ENCODE results near the gene NPHP4. TPM values are rescaled to one million over a fixed set of nuclear protein-coding genes. Genes with fewer than 3 reads are reported as not detected.

NPHP4 gene
- total RNA-seq, 2 experiments from 2014 or later = 13.4 to 24.2 TPM

DNA sequence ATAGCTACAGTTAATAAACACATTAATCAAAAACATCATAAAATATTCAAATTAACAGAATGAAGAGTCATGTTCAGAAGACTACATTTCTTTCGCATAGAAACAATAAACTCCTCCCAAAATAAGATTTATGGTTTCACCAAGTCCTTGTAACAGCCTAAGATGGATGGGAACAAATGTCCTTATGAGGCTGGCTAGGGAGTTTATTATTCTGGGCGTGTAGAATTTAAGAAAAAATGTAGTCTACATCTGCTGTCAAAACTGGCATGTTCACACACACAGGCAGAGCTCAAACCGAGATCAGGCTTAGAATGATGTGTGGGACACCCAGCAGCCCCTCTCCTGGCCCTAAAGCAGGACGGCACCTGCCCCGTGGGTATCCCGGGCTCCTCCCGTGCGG, 101.1 kb downstream of the NPHP4 start:
- H3K9me2 ChIP-seq (ENCODE audit: insufficient read depth, low read length) = no peaks in the 10 kb centered on the region
- H3K4me1 ChIP-seq (ENCODE audit: insufficient read depth, low read length, poor library complexity, severe bottlenecking) = no peaks in the 10 kb centered on the region
- no peaks in the 10 kb centered on the region for H3K79me2 ChIP-seq (ENCODE audit: insufficient read depth, low read depth, low read length)
- H2AFZ ChIP-seq (ENCODE audit: low read length) = no peak overlapping the region
- H3K4me3 ChIP-seq (ENCODE audit: low read depth, low read length, poor library complexity, severe bottlenecking) = no peak overlapping the region
- H3K4me2 ChIP-seq (ENCODE audit: low read length) = no peak overlapping the region
- H3K36me3 ChIP-seq (ENCODE audit: insufficient read depth, low read length) = no peaks in the 10 kb centered on the region
- ChIA-PET CTCF (ENCODE audit: unreplicated experiment) (no interaction called here), POLR2A (no interaction called here)
- H4K20me1 ChIP-seq (ENCODE audit: insufficient read depth, low read length) = no peaks in the 10 kb centered on the region
- H3K27ac ChIP-seq (ENCODE audit: low read depth, low read length, poor library complexity, severe bottlenecking) = no peak overlapping the region
- DNase-seq (ENCODE audit: low spot score) = no peak
- intact Hi-C loops (cut with micrococcal nuclease; ENCODE audit: unreplicated experiment) = no loop called here
- TF ChIP-seq EZH2phosphoT487 (IDR thresholded peaks at IDR 0.05; ENCODE audit: borderline replicate concordance, low read depth, low read length) = no peak
- TF ChIP-seq, protein P1, sequence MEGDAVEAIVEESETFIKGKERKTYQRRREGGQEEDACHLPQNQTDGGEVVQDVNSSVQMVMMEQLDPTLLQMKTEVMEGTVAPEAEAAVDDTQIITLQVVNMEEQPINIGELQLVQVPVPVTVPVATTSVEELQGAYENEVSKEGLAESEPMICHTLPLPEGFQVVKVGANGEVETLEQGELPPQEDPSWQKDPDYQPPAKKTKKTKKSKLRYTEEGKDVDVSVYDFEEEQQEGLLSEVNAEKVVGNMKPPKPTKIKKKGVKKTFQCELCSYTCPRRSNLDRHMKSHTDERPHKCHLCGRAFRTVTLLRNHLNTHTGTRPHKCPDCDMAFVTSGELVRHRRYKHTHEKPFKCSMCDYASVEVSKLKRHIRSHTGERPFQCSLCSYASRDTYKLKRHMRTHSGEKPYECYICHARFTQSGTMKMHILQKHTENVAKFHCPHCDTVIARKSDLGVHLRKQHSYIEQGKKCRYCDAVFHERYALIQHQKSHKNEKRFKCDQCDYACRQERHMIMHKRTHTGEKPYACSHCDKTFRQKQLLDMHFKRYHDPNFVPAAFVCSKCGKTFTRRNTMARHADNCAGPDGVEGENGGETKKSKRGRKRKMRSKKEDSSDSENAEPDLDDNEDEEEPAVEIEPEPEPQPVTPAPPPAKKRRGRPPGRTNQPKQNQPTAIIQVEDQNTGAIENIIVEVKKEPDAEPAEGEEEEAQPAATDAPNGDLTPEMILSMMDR (conservative IDR thresholded peaks at IDR 0.05; ENCODE audit: low read length) = no peak
- no peaks in the 10 kb centered on the region for H3K9me3 ChIP-seq (ENCODE audit: low read length)
- no TSS peak for BruUV-seq (replicated peaks)

DNA sequence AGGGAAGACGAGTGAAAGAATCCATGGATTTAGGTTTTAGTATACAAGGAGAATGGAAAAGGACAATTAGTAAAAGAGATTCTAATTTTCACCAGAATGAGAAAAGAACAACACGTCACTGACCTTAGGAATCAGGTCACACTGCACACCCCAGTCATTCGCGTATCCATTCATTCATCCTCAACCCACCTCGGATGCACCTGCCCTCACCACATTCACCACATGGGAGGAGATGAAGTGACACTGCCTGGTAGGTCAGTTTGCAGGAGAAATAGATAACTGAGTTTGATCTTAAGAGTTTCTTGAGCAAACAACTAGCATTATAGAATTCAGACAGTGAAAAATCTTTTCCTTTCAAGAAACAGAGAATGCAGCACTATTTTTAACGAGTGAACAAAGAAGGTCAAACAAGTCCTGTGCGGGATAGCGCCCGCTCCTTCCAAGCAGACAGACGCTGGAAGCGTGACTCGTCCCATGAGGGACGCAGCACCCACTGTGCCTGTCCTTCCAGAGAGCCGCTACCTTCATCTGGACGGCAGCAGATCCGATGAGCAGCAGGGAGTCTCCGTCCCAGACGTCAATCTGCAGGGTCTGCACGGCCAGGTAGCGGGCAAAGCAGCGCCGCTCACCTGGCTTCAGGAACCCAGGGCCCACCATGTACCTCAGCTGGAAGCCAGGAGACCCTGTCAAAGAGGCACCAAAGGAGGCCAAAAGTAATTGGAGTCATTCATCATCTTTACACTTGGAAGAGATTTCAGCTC, 101.7 kb downstream of the NPHP4 start:
- Histone ChIP-seq H3K36me3 (ENCODE audit: insufficient read depth, low read length) (no peaks in the 10 kb centered on the region), H3K9me3 (ENCODE audit: low read length) (no peaks in the 10 kb centered on the region), H3K4me1 (ENCODE audit: insufficient read depth, low read length, poor library complexity, severe bottlenecking) (no peaks in the 10 kb centered on the region), H3K4me2 (ENCODE audit: low read length) (no peak overlapping the region), H3K9me2 (ENCODE audit: insufficient read depth, low read length) (no peaks in the 10 kb centered on the region), H4K20me1 (ENCODE audit: insufficient read depth, low read length) (no peaks in the 10 kb centered on the region), H3K4me3 (ENCODE audit: low read depth, low read length, poor library complexity, severe bottlenecking) (no peak overlapping the region), H2AFZ (ENCODE audit: low read length) (no peak overlapping the region), H3K27ac (ENCODE audit: low read depth, low read length, poor library complexity, severe bottlenecking) (no peak overlapping the region), H3K79me2 (ENCODE audit: insufficient read depth, low read depth, low read length) (no peaks in the 10 kb centered on the region)
- intact Hi-C loops (cut with micrococcal nuclease; ENCODE audit: unreplicated experiment) = no loop called here
- DNase-seq (ENCODE audit: low spot score) = no peak
- ChIA-PET CTCF (ENCODE audit: unreplicated experiment) (no interaction called here), POLR2A (no interaction called here)
- TF ChIP-seq, protein P1 (conservative IDR thresholded peaks at IDR 0.05; ENCODE audit: low read length) = no peak
- TF ChIP-seq EZH2phosphoT487 (IDR thresholded peaks at IDR 0.05; ENCODE audit: borderline replicate concordance, low read depth, low read length) = no peak
- no TSS peak for BruUV-seq (replicated peaks)

GRCh38 chr1:5889901-5890300, 102.3 kb downstream of the NPHP4 start:
- Histone ChIP-seq H3K4me1 (ENCODE audit: insufficient read depth, low read length, poor library complexity, severe bottlenecking) (no peaks in the 10 kb centered on the region), H3K27ac (ENCODE audit: low read depth, low read length, poor library complexity, severe bottlenecking) (no peak overlapping the region), H3K4me3 (ENCODE audit: low read depth, low read length, poor library complexity, severe bottlenecking) (no peak overlapping the region), H3K4me2 (ENCODE audit: low read length) (no peak overlapping the region), H4K20me1 (ENCODE audit: insufficient read depth, low read length) (no peaks in the 10 kb centered on the region), H2AFZ (ENCODE audit: low read length) (no peak overlapping the region), H3K9me2 (ENCODE audit: insufficient read depth, low read length) (no peaks in the 10 kb centered on the region), H3K9me3 (ENCODE audit: low read length) (no peaks in the 10 kb centered on the region), H3K36me3 (ENCODE audit: insufficient read depth, low read length) (no peaks in the 10 kb centered on the region), H3K79me2 (ENCODE audit: insufficient read depth, low read depth, low read length) (no peaks in the 10 kb centered on the region)
- intact Hi-C loops (cut with micrococcal nuclease; ENCODE audit: unreplicated experiment) = no loop called here
- TF ChIP-seq, protein P1 (conservative IDR thresholded peaks at IDR 0.05; ENCODE audit: low read length) = no peak
- TF ChIP-seq EZH2phosphoT487 (IDR thresholded peaks at IDR 0.05; ENCODE audit: borderline replicate concordance, low read depth, low read length) = no peak
- ChIA-PET CTCF (ENCODE audit: unreplicated experiment) (no interaction called here), POLR2A (no interaction called here)
- no TSS peak for BruUV-seq (replicated peaks)
- DNase-seq (ENCODE audit: low spot score) = no peak
